ENCODE data around the gene HOXC11.

- TF ChIP-seq CTCF (IDR thresholded peaks at IDR 0.05) = no peak
- TF ChIP-seq POLR2A (IDR thresholded peaks at IDR 0.05) = no peak
- TF ChIP-seq POLR2AphosphoS5 (IDR thresholded peaks at IDR 0.05) = no peak
Observed at GRCh38 chr12:53971129-53971528, 1.8 kb upstream of the HOXC11 start.

Measured in transverse colon (tissue), 4 donors.